GM21423 (cell line): ENCODE measurements around the gene FUZ.

ENCODE experiments used
- ATAC-seq: cut with Tn5 transposase; IDR thresholded peaks from one replicate; pipeline ENCODE4 v1.9.1; 2021; ENCODE audit warnings: mild to moderate bottlenecking, moderate library complexity; ENCODE audit not compliant: unreplicated experiment

FUZ gene, protein sequence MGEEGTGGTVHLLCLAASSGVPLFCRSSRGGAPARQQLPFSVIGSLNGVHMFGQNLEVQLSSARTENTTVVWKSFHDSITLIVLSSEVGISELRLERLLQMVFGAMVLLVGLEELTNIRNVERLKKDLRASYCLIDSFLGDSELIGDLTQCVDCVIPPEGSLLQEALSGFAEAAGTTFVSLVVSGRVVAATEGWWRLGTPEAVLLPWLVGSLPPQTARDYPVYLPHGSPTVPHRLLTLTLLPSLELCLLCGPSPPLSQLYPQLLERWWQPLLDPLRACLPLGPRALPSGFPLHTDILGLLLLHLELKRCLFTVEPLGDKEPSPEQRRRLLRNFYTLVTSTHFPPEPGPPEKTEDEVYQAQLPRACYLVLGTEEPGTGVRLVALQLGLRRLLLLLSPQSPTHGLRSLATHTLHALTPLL

DNA sequence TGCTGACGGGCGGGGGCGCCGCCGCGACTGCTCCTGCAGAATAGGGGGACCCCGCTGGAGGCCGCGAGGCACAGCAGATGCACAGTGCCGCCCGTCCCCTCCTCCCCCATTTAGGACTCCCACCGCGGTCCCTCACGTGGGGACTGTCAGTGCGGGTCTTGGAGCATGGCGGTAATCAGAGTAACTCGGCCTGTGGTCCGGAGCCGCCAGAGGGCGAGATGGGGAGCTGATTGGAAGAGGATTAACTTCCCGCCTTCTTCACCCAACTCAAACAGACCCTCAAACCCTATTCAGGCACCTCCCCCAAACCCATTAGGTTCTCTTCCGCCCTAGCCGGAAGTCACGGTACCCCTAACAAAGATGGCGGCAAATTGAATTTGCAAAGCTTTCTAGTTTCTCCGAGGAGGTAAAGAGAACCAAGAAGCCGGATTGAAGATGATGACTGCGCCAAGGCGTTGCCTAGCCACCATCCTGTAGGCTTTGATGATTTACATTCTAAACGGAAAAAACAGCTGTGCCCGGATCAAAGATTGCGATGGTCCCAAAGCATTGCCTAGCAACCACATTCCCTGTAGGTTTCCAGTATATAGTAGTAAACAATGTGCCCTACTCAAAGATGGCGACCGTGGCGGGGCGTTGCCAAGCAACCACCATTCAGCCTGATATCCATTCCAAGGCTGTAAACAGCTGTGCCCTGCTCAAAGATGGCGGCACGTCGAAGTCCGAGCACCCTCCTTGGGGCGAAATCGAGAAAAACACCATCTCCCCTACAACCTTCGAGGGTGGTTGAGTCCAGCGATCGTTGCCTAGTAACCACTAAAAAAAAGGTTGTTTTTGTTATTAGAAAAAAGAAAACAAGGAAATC lies at the start of gene FUZ:
FUZ (minus strand) TSS at position 296 of the 865 bp plus-strand sequence; CDS start at position 110, 186 bp downstream.
- ATAC-seq = peak; percentile 50

GRCh38 chr19:49862391-49863253 lies 49.5 kb upstream of the FUZ start:
- ATAC-seq = no peak

- no peak for ATAC-seq
These were observed 48.7 kb upstream of the FUZ start for GRCh38 chr19:49861541-49862378.

GRCh38 chr19:49861107-49861506 lies 48.0 kb upstream of the FUZ start:
- no peak for ATAC-seq

DNA sequence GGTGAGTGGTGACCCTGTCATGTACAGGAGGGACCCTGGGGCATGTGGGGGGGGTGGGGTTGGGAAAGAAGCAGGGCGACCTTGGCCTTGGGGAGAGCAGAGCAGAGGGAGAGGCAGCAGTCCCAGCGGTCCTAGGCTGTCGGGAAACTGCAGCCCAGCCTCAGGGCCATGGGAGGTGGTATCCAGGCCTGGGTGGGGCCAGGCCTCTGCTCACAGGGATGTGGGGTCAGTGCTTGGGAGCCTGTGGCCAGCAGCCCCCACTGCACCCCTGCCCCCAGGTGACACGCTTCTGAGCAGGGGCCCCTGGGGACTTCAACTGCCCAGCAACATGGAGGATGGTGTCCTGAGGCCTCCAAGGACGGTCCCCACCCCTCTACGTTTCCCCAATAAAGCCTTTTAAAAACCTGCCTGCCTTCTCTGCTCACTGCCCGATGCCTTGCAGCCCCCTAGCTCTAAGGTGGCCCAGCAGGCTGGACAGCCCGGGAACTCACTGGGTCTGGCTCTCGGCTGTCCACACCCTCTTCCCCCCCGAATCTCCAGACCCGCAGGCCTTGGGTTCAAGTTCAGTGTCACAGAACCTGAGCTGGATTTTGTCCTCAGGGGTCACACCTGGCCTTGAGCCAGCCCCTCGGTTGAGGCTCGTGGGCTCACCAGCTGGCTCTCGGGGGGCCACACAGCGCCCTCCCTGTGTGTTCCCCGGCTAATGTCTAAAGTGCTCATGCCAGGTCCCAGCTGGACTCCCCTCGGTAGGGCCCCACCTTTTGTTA lies 47.4 kb upstream of the FUZ start:
- no peak for ATAC-seq

DNA sequence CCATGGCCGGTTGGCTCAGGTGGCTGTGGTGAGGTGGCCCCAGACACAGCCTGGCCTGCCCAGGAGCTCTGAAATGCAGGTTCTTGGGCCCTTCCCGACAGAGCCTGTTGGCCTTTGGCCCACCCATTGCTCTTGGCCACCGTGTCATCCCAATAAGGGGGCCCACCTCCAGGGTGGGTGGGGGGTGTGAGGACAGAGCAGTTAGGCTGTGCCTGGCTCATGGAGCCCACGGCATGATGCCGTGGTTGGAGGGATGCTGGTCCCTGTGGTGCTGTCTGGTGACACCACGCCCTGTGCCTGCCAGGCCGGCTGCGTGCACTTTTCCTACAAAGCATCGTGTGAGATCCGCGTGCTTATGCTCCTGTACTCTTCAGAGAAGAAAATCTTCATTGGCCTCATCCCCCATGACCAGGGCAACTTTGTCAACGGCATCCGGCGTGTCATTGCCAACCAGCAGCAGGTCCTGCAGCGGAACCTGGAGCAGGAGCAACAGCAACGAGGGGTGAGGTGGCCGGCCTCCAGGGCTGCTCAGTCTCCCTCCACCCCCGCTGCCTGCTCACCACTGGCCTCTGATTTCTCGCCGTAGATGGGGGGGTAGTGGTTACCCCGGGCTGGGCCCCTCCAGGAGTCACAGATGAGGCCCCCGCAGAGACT lies 46.7 kb upstream of the FUZ start:
- ATAC-seq = no peak

DNA sequence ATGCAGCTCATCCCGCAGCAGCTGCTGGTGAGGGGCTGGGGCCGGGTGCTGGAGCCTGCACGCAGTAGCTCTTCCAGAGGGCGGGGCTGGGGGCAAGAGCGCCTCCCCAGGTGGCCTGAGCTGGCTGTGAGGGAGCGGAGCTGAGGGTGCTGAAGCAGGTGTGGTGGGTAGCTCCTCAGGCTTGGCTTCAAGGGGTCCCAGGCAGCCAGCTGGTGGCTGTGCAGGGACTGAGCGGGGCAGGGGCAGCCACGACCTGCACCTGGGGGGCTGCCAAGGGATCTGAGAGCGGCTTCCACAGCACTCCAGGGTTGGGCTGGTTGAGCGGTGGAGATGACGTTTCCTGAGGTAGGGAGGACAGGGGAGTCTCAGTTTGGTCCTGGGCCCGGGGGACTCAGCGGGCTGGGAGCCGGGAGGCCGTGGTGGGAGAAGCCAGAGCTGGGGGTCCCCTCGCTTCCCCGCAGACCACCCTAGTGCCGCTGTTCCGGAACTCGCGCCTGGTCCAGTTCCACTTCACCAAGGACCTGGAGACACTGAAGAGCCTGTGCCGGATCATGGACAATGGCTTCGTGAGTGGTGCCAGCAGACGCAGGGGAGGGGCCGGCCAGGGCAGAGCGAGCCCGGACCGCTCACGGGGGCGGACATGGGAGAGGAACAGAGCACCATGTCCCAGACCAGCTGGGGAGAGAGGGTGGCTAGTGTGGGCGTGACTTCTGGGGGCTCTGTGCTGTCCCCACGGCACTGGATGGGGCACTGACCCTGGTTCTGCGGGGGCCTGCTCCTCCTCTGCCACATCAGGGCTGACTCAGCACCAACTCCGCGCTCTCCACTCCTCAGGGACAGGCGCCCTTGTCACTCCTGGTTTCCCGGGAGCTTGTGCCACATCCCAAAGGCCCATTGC lies 45.2 kb upstream of the FUZ start:
- ATAC-seq = no peak

- no peak for ATAC-seq
These were observed 44.7 kb upstream of the FUZ start for GRCh38 chr19:49857838-49858087.

DNA sequence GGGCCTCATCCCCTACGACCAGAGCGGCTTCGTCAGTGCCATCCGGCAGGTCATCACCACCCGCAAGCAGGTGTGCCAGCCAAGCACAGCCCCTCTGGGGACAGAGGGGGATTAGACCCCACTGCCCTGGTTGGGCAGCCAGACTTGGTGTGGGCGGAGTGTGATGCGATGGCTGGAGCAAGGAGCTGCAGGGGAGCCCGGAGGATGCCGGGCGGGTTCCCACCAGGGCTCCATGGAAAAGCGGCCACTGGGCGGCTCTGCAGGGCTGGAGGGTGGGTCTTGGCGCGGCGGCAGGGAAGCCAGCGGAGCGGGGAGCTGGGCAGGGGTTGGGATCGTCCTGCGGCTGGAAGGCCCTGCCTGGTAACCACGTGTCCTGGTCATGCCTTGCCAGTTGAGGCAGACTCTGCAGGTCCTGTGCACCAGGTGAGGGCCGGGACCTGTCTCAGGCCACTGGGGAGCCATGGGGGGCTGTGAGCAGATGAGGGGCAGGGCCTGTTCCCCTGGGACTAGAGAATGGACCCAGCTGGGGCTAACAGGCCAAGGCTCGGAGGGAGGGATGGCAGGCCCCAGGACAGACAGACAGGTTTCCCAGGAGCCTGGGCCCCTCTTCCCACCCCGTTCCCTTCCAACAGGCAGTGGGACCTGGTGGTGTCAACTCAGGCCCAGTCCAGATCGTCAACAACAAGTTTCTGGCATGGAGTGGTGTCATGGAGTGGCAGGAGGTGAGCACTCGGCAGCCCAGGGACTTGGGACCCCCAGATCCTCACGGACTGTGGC lies 44.2 kb upstream of the FUZ start:
- ATAC-seq = no peak

DNA sequence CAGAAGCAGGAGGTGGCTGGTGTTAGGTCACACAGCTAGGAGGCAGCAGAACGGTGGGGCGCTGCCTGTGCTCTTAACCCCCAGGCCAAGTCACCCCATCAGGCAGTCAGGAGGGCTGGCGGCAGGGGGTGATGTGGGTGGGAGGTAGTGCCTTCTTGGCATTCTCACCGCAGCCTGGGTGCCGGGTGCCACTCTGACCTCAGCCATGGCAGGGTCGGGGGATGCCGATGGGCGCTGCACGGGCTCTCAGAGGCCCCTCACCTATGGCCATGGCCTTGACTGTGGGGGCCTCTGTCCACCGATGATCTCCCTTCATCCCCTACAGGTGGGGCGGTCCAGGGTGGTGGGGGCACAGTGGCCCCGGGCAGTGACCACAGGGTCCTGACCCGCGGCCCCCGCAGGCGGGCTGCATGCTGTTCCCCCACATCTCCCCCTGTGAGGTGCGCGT lies 43.5 kb upstream of the FUZ start:
- no peak for ATAC-seq

- no peak for ATAC-seq
These were observed 42.8 kb upstream of the FUZ start for GRCh38 chr19:49855676-49856573.

DNA sequence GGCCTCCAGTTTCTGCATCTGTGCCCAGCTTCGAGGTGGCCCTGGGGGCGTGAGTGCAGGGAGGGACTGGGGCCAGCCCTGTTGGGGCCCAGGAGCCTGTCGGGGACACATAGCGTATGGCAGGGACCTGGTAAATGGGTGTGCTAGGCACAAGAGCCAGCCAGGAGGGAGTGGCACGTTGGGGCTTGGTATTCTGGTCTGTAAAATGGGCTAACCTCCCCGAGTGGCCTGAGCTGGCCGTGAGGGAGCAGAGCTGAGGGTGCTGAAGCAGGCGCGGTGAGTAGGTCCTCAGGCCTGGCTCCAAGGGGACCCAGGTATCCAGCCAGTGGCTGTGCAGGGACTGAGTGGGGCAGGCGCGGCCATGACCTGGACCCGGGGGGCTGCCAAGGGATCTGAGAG lies 42.2 kb upstream of the FUZ start:
- no peak for ATAC-seq

- ATAC-seq = no peak
These were observed 41.5 kb upstream of the FUZ start for GRCh38 chr19:49854378-49855263.

DNA sequence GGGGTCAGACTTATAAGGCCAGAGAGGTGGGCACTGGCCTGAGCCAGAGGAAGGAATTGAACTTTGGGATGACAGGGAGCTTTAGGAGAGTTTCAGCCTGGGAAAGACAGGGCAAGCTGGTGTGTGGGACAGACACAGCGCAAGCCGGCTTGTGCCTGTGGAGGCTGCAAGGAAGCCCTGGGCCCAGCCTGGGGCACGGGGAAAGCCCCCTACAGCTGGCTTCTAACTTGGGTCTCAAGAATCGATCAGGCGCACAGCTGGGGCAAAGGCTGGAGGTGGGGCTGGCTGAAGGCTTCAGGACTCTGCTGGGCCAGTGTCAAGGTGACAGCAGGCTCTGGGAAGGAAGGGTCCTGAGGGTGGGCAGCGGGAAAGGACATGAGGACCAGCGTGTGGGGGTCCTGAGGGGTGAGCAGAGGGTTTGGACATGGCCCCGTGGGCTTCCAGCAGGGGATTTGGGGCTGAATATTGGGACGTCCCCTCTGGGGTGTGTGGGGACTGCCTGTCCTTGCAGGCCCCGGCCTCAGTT lies 40.8 kb upstream of the FUZ start:
- ATAC-seq = no peak

DNA sequence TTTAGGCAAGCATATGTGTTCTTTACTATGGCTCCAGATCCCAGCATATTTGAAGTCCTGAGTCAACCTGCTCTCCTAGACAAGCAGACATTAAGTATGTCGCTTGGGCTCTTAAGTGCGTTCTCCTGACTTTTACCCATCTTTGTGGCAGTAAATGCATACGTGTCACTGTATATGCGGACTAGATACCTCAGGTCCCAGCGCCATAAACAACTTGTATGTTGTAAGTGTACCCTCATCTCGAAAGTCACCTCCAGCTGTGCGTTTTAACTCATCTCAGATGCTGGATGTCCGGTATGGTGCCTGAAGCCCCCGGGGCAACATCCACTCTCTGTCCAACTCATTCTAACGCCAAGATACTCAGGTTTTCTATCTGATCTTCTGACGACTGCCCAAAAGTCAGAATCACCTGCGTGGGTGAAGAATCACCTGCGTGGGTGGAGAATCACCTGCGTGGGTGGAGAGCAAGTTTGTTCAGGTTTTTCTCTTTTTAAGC lies 39.6 kb upstream of the FUZ start:
- ATAC-seq = no peak
